HG03342 (cell line): ENCODE data around the gene CDK14.

Experiments
- ATAC-seq: cut with Tn5 transposase; IDR thresholded peaks from one replicate; pipeline ENCODE4 v1.9.1; 2021; ENCODE audit warnings: mild to moderate bottlenecking, moderate library complexity; ENCODE audit not compliant: unreplicated experiment

CDK14 gene

GRCh38 chr7:91181949-91182348 is 585.8 kb downstream of the CDK14 start:
- ATAC-seq = no peak

GRCh38 chr7:91182819-91183764 is 587.0 kb downstream of the CDK14 start:
- ATAC-seq = no peak

GRCh38 chr7:91185771-91186170 is 589.6 kb downstream of the CDK14 start:
- ATAC-seq = no peak

- no peak for ATAC-seq
These were observed 590.9 kb downstream of the CDK14 start for GRCh38 chr7:91187061-91187460.

- ATAC-seq = no peak
These were observed 595.6 kb downstream of the CDK14 start for GRCh38 chr7:91191771-91192170.

GRCh38 chr7:91193141-91193540 is 597.0 kb downstream of the CDK14 start:
- ATAC-seq = no peak

- no peak for ATAC-seq
These were observed 598.7 kb downstream of the CDK14 start for GRCh38 chr7:91194841-91195240.

- no peak for ATAC-seq
These were observed 599.9 kb downstream of the CDK14 start for GRCh38 chr7:91196058-91196457.

GRCh38 chr7:91198371-91198770 is 602.2 kb downstream of the CDK14 start:
- no peak for ATAC-seq

GRCh38 chr7:91199601-91200000 is 603.5 kb downstream of the CDK14 start:
- ATAC-seq = no peak

- ATAC-seq = no peak
These were observed 605.5 kb downstream of the CDK14 start for GRCh38 chr7:91201442-91202113.

- no peak for ATAC-seq
These were observed 610.3 kb downstream of the CDK14 start for GRCh38 chr7:91206361-91206960.

GRCh38 chr7:91212582-91212981 is 616.5 kb downstream of the CDK14 start:
- no peak for ATAC-seq

GRCh38 chr7:91226411-91226810 is 630.3 kb downstream of the CDK14 start:
- no peak for ATAC-seq

- ATAC-seq = no peak
These were observed 632.2 kb downstream of the CDK14 start for GRCh38 chr7:91228327-91228726.

GRCh38 chr7:91228927-91229558 is 632.9 kb downstream of the CDK14 start:
- ATAC-seq = no peak

GRCh38 chr7:91230100-91230499 is 634.0 kb downstream of the CDK14 start:
- ATAC-seq = no peak

- no peak for ATAC-seq
These were observed 634.4 kb downstream of the CDK14 start for GRCh38 chr7:91230503-91230902.

GRCh38 chr7:91233212-91233611 is 637.1 kb downstream of the CDK14 start:
- ATAC-seq = no peak

GRCh38 chr7:91235211-91235832 is 639.2 kb downstream of the CDK14 start:
- no peak for ATAC-seq

GRCh38 chr7:91239171-91239604 is 643.1 kb downstream of the CDK14 start:
- no peak for ATAC-seq
